GM04504 (cell line): ENCODE results near the gene DR1.
"Not testable (repeated sequence)": the region's sequence is repeated elsewhere in the genome, so short reads cannot be mapped to it uniquely, and the experiment has no call there.

Source experiments
- DNase-seq: peaks from one replicate; pipeline ENCODE4 v3.0.0-alpha.2; 2012; ENCODE audit warnings: low read depth

DR1 gene

GRCh38 chr1:93340090-93340489 is 5.6 kb upstream of the DR1 start:
- no peak for DNase-seq

- DNase-seq = no peak
Observed at GRCh38 chr1:93344484-93344883, 1.2 kb upstream of the DR1 start.

GRCh38 chr1:93344886-93345632 is 648 bp upstream of the DR1 start:
- no peak for DNase-seq

- DNase-seq = no peak
Observed at GRCh38 chr1:93346421-93346993, 800 bp downstream of the DR1 start.

GRCh38 chr1:93347334-93347899 is 1.7 kb downstream of the DR1 start:
- DNase-seq = no peak

- DNase-seq = no peak
Observed at GRCh38 chr1:93348104-93348728, 2.5 kb downstream of the DR1 start.

GRCh38 chr1:93349231-93350135 is 3.8 kb downstream of the DR1 start:
- DNase-seq = no peak

GRCh38 chr1:93350322-93350721 is 4.6 kb downstream of the DR1 start:
- DNase-seq = no peak

GRCh38 chr1:93350875-93351274 is 5.2 kb downstream of the DR1 start:
- no peak for DNase-seq

GRCh38 chr1:93351346-93351745 is 5.6 kb downstream of the DR1 start:
- not testable (repeated sequence) for DNase-seq

GRCh38 chr1:93352376-93352775 is 6.7 kb downstream of the DR1 start:
- DNase-seq = no peak

- no peak for DNase-seq
Observed at GRCh38 chr1:93353286-93353685, 7.6 kb downstream of the DR1 start.

GRCh38 chr1:93354749-93355148 is 9.0 kb downstream of the DR1 start:
- DNase-seq = no peak

- DNase-seq = no peak
Observed at GRCh38 chr1:93357242-93357641, 11.5 kb downstream of the DR1 start.

- no peak for DNase-seq
Observed at GRCh38 chr1:93358293-93358692, 12.6 kb downstream of the DR1 start.

GRCh38 chr1:93360111-93360510 is 14.4 kb downstream of the DR1 start:
- no peak for DNase-seq

GRCh38 chr1:93362237-93362636 is 16.5 kb downstream of the DR1 start:
- DNase-seq = no peak

GRCh38 chr1:93365813-93366212 is 20.1 kb downstream of the DR1 start:
- DNase-seq = no peak

- no peak for DNase-seq
Observed at GRCh38 chr1:93369734-93370133, 24.0 kb downstream of the DR1 start.

- no peak for DNase-seq
Observed at GRCh38 chr1:93374334-93375106, 28.8 kb downstream of the DR1 start.

GRCh38 chr1:93384656-93385055 is 38.9 kb downstream of the DR1 start:
- DNase-seq = no peak
